Nephron (organoid): ENCODE measurements around the gene KRTAP19-4.
"Not testable (repeated sequence)": the region's sequence is repeated elsewhere in the genome, so short reads cannot be mapped to it uniquely, and the experiment has no call there.

Experiments
- H3K27ac Mint-ChIP-seq, 3 experiments: 2 replicates each; pipeline ENCODE4 v1.8.0; 2020; ENCODE audit warnings: mixed read lengths in 3 of 3, mild to moderate bottlenecking in 2 of 3, moderate library complexity in 1 of 3
- H3K27me3 Mint-ChIP-seq: 2 replicates; pipeline ENCODE4 v1.8.0; 2021; ENCODE audit warnings: low read depth, mild to moderate bottlenecking, moderate library complexity, mixed read lengths
- H3K36me3 Mint-ChIP-seq: 2 replicates; pipeline ENCODE4 v1.8.0; 2020; ENCODE audit warnings: low read depth, mixed read lengths
- H3K4me1 Mint-ChIP-seq: 2 replicates; pipeline ENCODE4 v1.8.0; 2020; ENCODE audit warnings: mixed read lengths
- H3K4me3 Mint-ChIP-seq, 3 experiments: 2 replicates each; pipeline ENCODE4 v1.8.0; 2020; ENCODE audit warnings: mild to moderate bottlenecking in 3 of 3, mixed read lengths in 3 of 3, moderate library complexity in 2 of 3
- H3K9me3 Mint-ChIP-seq: 2 replicates; pipeline ENCODE4 v1.8.0; 2020; ENCODE audit warnings: mixed read lengths
- TF ChIP-seq, protein P1 (sequence below), 3 experiments: fragments of 200-600 bp; sonication (generic); IDR thresholded peaks; one replicate each; pipeline ENCODE4 v1.5.0; 2021; ENCODE audit warnings: antibody characterized with exemption in 3 of 3; ENCODE audit not compliant: unreplicated experiment in 3 of 3

KRTAP19-4 gene, protein sequence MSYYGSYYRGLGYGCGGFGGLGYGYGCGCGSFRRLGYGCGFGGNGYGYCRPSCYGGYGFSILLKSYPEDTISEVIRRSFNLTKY

DNA sequence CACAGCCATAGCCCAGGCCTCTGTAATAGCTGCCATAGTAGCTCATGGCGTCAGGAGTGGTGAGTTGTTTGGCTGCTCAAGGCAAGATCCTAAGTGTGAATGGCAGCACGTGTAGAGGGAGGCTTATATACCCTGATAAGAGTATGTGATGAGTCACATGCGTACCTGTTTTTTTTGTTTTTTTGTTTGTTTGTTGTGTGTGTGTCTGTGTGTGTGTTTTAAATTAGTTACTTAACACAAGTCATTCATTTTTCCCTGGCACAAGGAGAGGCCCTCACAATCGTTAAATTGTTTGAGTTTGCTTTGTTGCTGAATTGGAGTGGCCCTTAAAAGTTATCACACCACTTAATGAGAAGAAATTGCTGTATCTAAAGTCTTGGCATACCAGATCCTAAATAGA is at the start of gene KRTAP19-4:
Gene KRTAP19-4, minus strand, starts transcription at position 101 of the 400 bp plus-strand sequence. Its CDS starts 55 bp downstream, at position 46.
- Mint-ChIP-seq H3K36me3 (no peaks in the 10 kb centered on the region), H3K4me3 (no peak within 1 kb of the TSS), H3K27me3 (no peaks in the 10 kb centered on the region), H3K4me1 (no peaks in the 10 kb centered on the region), H3K27ac (no peak within 1 kb of the TSS), H3K9me3 (no peaks in the 10 kb centered on the region)
- TF ChIP-seq, protein P1, sequence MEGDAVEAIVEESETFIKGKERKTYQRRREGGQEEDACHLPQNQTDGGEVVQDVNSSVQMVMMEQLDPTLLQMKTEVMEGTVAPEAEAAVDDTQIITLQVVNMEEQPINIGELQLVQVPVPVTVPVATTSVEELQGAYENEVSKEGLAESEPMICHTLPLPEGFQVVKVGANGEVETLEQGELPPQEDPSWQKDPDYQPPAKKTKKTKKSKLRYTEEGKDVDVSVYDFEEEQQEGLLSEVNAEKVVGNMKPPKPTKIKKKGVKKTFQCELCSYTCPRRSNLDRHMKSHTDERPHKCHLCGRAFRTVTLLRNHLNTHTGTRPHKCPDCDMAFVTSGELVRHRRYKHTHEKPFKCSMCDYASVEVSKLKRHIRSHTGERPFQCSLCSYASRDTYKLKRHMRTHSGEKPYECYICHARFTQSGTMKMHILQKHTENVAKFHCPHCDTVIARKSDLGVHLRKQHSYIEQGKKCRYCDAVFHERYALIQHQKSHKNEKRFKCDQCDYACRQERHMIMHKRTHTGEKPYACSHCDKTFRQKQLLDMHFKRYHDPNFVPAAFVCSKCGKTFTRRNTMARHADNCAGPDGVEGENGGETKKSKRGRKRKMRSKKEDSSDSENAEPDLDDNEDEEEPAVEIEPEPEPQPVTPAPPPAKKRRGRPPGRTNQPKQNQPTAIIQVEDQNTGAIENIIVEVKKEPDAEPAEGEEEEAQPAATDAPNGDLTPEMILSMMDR (IDR thresholded peaks at IDR 0.05; ENCODE audit: unreplicated experiment in 3 of 3) = no peak

DNA sequence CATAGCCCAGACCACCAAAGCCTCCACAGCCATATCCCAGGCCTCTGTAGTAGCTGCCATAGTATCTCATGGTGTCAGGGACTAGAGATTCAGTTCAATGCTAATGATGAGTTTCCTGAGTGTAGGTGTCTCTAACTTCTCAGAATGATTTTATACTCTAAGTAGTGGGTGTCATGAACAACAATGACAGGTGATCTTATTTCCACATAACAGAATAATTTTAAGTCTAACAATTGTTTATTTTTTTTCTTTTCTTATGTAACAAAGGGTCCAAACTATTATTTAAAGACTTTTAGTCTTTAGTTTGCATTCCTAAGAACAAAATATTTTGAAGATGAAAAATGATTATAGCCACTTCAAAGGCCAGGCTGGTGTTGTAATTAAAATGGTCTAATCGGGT is 44.8 kb upstream of the KRTAP19-4 start, which contains the start of gene KRTAP19-6:
Gene KRTAP19-6, minus strand, starts transcription at position 101 of the 400 bp plus-strand sequence. Its CDS starts 31 bp downstream, at position 70.
- H3K36me3 Mint-ChIP-seq = no peaks in the 10 kb centered on the region
- TF ChIP-seq, protein P1 (IDR thresholded peaks at IDR 0.05; ENCODE audit: unreplicated experiment in 3 of 3) = no peak
- no peak within 1 kb of the TSS for H3K4me3 Mint-ChIP-seq
- no peak within 1 kb of the TSS for H3K27ac Mint-ChIP-seq
- peaks cover 4% of the 10 kb centered on the region for H3K9me3 Mint-ChIP-seq
- H3K4me1 Mint-ChIP-seq = no peaks in the 10 kb centered on the region
- no peaks in the 10 kb centered on the region for H3K27me3 Mint-ChIP-seq

DNA sequence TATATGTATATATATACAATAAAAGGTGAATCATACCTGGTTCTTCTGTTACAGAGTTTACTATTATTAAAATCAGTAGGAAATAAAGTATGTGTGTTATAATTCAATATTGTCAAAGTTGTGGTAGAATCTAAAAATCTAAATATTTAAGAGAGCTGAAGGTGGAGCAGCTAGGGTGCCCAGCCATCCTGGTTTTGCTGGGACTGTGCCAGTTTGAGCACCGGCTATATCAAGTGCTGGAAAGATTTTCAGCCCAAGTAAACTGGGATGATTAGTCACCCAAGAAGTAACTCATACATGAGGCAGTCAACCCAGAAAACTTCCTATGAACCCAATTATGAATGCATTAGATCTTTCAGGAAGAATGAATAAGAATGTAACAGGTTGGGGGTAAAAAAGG is 21.9 kb upstream of the KRTAP19-4 start:
- no peaks in the 10 kb centered on the region for H3K9me3 Mint-ChIP-seq
- no peaks in the 10 kb centered on the region for H3K36me3 Mint-ChIP-seq
- no peak overlapping the region for H3K4me3 Mint-ChIP-seq
- H3K27me3 Mint-ChIP-seq = no peaks in the 10 kb centered on the region
- TF ChIP-seq, protein P1 (IDR thresholded peaks at IDR 0.05; ENCODE audit: unreplicated experiment in 3 of 3) = no peak
- no peak overlapping the region for H3K27ac Mint-ChIP-seq
- no peaks in the 10 kb centered on the region for H3K4me1 Mint-ChIP-seq

DNA sequence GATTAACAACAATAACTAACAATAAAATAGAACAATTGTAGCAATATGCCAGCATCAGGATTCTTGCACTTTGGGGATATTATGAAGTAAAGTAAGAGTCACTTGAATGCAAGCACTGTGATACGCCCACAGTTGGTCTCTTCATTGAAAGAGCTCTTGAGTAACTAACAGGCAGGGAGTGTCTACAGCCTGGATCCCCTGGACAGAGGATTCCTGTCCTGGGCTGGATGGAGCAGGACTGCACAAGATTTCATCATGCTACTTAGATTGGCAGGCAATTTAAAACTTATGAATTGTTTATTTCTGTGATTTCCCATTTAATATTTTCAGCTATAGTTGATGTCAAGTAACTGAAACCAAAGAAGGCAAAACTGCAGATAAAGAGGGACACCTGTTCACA is 18.7 kb upstream of the KRTAP19-4 start:
- no peak overlapping the region for H3K4me3 Mint-ChIP-seq
- H3K4me1 Mint-ChIP-seq = no peaks in the 10 kb centered on the region
- TF ChIP-seq, protein P1 (IDR thresholded peaks at IDR 0.05; ENCODE audit: unreplicated experiment in 3 of 3) = no peak

DNA sequence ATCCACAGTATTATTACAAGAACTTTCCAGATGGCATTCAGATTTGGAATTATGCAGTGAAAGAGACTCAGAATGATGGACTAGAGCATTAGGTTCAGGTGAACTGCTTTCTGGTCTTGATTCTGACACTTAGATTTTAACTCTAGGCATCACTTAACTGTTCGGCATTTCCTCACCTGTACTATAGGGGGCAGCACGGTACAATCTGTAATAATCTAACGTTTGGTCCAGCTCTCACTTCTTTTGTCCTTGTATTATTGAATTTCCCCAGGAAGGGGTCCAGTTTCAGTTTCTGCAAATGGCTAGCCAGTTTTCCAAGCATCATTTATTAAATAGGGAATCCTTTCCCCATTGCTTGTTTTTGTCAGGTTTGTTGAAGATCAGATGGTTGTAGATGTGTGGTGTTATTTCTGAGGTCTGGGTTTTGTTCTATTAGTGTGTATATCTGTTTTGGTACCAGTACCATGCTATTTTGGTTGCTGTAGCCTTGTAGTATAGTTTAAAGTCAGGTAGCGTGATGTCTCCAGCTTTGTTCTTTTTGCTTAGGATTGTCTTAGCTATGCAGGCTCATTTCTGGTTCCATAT is 8.7 kb upstream of the KRTAP19-4 start:
- not testable (repeated sequence) for H3K27me3 Mint-ChIP-seq, H3K4me3 Mint-ChIP-seq, H3K27ac Mint-ChIP-seq, H3K4me1 Mint-ChIP-seq, H3K9me3 Mint-ChIP-seq, H3K36me3 Mint-ChIP-seq
- TF ChIP-seq, protein P1 (IDR thresholded peaks at IDR 0.05; ENCODE audit: unreplicated experiment in 3 of 3) = peak in 1 of 3 experiments; percentile 29

More for the DNA sequence above, 18.7 kb upstream of the KRTAP19-4 start:
- Mint-ChIP-seq H3K27me3 (no peaks in the 10 kb centered on the region), H3K27ac (no peak overlapping the region), H3K36me3 (no peaks in the 10 kb centered on the region), H3K9me3 (no peaks in the 10 kb centered on the region)

DNA sequence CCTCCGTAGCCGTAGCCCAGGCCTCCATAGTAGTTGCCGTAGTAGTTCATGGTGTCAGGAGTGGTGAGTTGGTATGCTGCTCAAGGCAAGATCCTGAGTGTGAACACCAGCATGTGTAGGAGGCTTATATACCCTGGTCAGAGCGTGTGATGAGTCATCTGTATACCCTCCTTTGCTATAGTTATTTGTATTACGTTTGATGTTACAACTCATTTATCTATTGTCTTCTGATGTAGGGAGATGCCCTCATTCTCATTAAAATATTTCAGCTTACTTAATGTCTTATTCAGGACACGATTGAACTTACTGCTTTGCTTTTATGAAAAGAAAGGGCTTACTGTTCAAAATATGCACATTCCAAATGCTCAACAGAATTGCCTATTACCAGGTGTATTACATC is 5.1 kb upstream of the KRTAP19-4 start, which contains the start of gene KRTAP19-5:
Gene KRTAP19-5, minus strand, starts transcription at position 101 of the 400 bp plus-strand sequence. Its CDS starts 51 bp downstream, at position 50.
- Mint-ChIP-seq H3K27me3 (no peaks in the 10 kb centered on the region), H3K4me3 (no peak within 1 kb of the TSS), H3K4me1 (no peaks in the 10 kb centered on the region), H3K27ac (no peak within 1 kb of the TSS), H3K9me3 (peaks cover 6% of the 10 kb centered on the region), H3K36me3 (no peaks in the 10 kb centered on the region)
- TF ChIP-seq, protein P1 (IDR thresholded peaks at IDR 0.05; ENCODE audit: unreplicated experiment in 3 of 3) = no peak
